Measurements from ENCODE around the gene CADM2.
"Not testable (repeated sequence)": the region's sequence is repeated elsewhere in the genome, so short reads cannot be mapped to it uniquely, and the experiment has no call there.

CADM2 gene

DNA sequence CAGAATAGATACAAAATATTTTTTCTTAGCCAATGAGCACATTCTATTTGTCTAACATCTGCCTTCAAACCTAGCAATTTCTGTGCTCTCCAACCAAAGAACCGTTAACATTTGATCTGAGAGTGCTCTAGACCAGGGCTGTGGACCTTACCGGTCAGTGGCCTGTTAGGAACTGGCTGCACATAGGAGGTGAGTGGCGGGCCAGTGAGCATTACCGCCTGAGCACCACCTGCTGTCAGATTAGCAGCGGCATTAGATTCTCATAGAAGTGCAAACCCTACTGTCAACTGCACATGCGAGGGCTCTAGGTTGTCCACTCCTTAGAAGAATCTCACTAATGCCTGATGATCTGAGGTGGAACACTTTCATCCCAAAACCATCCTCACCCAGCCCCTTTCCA is 131.7 kb downstream of the CADM2 start:
- Histone ChIP-seq H3K9me3 (ENCODE audit: low read length) (no peaks in the 10 kb centered on the region), H3K9ac (ENCODE audit: low read length) (no peak overlapping the region), H3K27ac (ENCODE audit: low read depth, low read length) (no peak overlapping the region), H3K4me1 (ENCODE audit: insufficient read depth, low read length) (no peaks in the 10 kb centered on the region), H3K4me3 (ENCODE audit: low read depth in 1 of 2, low read length in 2 of 2) (no peak overlapping the region), H3K36me3 (ENCODE audit: insufficient read depth, low read length) (no peaks in the 10 kb centered on the region), H3K27me3 (ENCODE audit: control insufficient read depth in 1 of 2, insufficient read depth in 2 of 2, low read length in 2 of 2) (no peaks in the 10 kb centered on the region)

- H3K4me1 ChIP-seq (ENCODE audit: insufficient read depth, low read length): no peaks in the 10 kb centered on the region
Observed at GRCh38 chr3:85100316-85100715, 141.5 kb downstream of the CADM2 start.

GRCh38 chr3:85102781-85103180 is 144.0 kb downstream of the CADM2 start:
- Histone ChIP-seq H3K4me3 (ENCODE audit: low read depth in 1 of 2, low read length in 2 of 2) (no peak overlapping the region), H3K9me3 (ENCODE audit: low read length) (no peaks in the 10 kb centered on the region), H3K27me3 (ENCODE audit: control insufficient read depth in 1 of 2, insufficient read depth in 2 of 2, low read length in 2 of 2) (no peaks in the 10 kb centered on the region), H3K27ac (ENCODE audit: low read depth, low read length) (no peak overlapping the region), H3K36me3 (ENCODE audit: insufficient read depth, low read length) (no peaks in the 10 kb centered on the region), H3K4me1 (ENCODE audit: insufficient read depth, low read length) (no peaks in the 10 kb centered on the region), H3K9ac (ENCODE audit: low read length) (no peak overlapping the region)

More at GRCh38 chr3:85100316-85100715, 141.5 kb downstream of the CADM2 start:
- no peak overlapping the region for H3K27ac ChIP-seq (ENCODE audit: low read depth, low read length)
- no peak overlapping the region for H3K9ac ChIP-seq (ENCODE audit: low read length)
- no peaks in the 10 kb centered on the region for H3K27me3 ChIP-seq (ENCODE audit: control insufficient read depth in 1 of 2, insufficient read depth in 2 of 2, low read length in 2 of 2)
- H3K4me3 ChIP-seq (ENCODE audit: low read depth in 1 of 2, low read length in 2 of 2): no peak overlapping the region
- no peaks in the 10 kb centered on the region for H3K36me3 ChIP-seq (ENCODE audit: insufficient read depth, low read length)
- no peaks in the 10 kb centered on the region for H3K9me3 ChIP-seq (ENCODE audit: low read length)

DNA sequence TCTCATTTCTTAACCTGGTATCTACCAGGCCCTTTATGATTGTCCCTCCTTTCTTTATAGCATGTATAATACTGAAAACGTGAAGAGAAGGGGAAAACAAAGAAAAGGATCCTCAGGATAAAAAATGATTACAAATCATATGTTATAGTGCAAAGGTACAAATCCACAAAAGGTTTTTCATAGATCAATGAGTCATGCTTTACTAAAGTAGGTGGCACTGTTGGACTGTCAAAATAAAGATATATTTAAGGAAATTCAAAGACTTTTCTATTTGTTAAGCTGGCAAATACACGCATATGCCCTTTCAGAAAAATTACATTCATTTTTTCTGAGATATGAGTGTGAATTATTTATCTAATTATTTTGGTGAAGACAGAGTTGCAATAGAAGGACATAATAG is 151.6 kb downstream of the CADM2 start:
- no peak overlapping the region for H3K27ac ChIP-seq (ENCODE audit: low read depth, low read length)
- H3K36me3 ChIP-seq (ENCODE audit: insufficient read depth, low read length): no peaks in the 10 kb centered on the region

GRCh38 chr3:85120879-85121278 is 162.1 kb downstream of the CADM2 start:
- Histone ChIP-seq H3K4me3 (ENCODE audit: low read depth in 1 of 2, low read length in 2 of 2) (no peak overlapping the region), H3K9me3 (ENCODE audit: low read length) (no peaks in the 10 kb centered on the region), H3K9ac (ENCODE audit: low read length) (no peak overlapping the region), H3K4me1 (ENCODE audit: insufficient read depth, low read length) (no peaks in the 10 kb centered on the region), H3K27me3 (ENCODE audit: control insufficient read depth in 1 of 2, insufficient read depth in 2 of 2, low read length in 2 of 2) (no peaks in the 10 kb centered on the region), H3K36me3 (ENCODE audit: insufficient read depth, low read length) (no peaks in the 10 kb centered on the region), H3K27ac (ENCODE audit: low read depth, low read length) (no peak overlapping the region)

More for the DNA sequence above, 151.6 kb downstream of the CADM2 start:
- Histone ChIP-seq H3K27me3 (ENCODE audit: control insufficient read depth in 1 of 2, insufficient read depth in 2 of 2, low read length in 2 of 2) (no peaks in the 10 kb centered on the region), H3K4me3 (ENCODE audit: low read depth in 1 of 2, low read length in 2 of 2) (no peak overlapping the region), H3K9me3 (ENCODE audit: low read length) (no peaks in the 10 kb centered on the region), H3K9ac (ENCODE audit: low read length) (no peak overlapping the region), H3K4me1 (ENCODE audit: insufficient read depth, low read length) (no peaks in the 10 kb centered on the region)

- not testable (repeated sequence) for H3K4me1 ChIP-seq (ENCODE audit: insufficient read depth, low read length); H3K36me3 ChIP-seq (ENCODE audit: insufficient read depth, low read length); H3K4me3 ChIP-seq (ENCODE audit: low read depth in 1 of 2, low read length in 2 of 2); H3K9me3 ChIP-seq (ENCODE audit: low read length); H3K9ac ChIP-seq (ENCODE audit: low read length); H3K27me3 ChIP-seq (ENCODE audit: control insufficient read depth in 1 of 2, insufficient read depth in 2 of 2, low read length in 2 of 2); H3K27ac ChIP-seq (ENCODE audit: low read depth, low read length)
Observed at GRCh38 chr3:85132864-85133263, 174.1 kb downstream of the CADM2 start.

GRCh38 chr3:85133691-85134420 is 175.1 kb downstream of the CADM2 start:
- H3K27me3 ChIP-seq (ENCODE audit: control insufficient read depth in 1 of 2, insufficient read depth in 2 of 2, low read length in 2 of 2); H3K4me3 ChIP-seq (ENCODE audit: low read depth in 1 of 2, low read length in 2 of 2); H3K9me3 ChIP-seq (ENCODE audit: low read length); H3K27ac ChIP-seq (ENCODE audit: low read depth, low read length); H3K4me1 ChIP-seq (ENCODE audit: insufficient read depth, low read length); H3K9ac ChIP-seq (ENCODE audit: low read length); H3K36me3 ChIP-seq (ENCODE audit: insufficient read depth, low read length): not testable (repeated sequence)

- Histone ChIP-seq H3K27me3 (ENCODE audit: control insufficient read depth in 1 of 2, insufficient read depth in 2 of 2, low read length in 2 of 2) (no peaks in the 10 kb centered on the region), H3K9me3 (ENCODE audit: low read length) (no peaks in the 10 kb centered on the region), H3K4me3 (ENCODE audit: low read depth in 1 of 2, low read length in 2 of 2) (no peak overlapping the region), H3K9ac (ENCODE audit: low read length) (no peak overlapping the region), H3K4me1 (ENCODE audit: insufficient read depth, low read length) (no peaks in the 10 kb centered on the region), H3K36me3 (ENCODE audit: insufficient read depth, low read length) (no peaks in the 10 kb centered on the region), H3K27ac (ENCODE audit: low read depth, low read length) (no peak overlapping the region)
Observed at GRCh38 chr3:85142626-85143025, 183.8 kb downstream of the CADM2 start.

- no peaks in the 10 kb centered on the region for H3K4me1 ChIP-seq (ENCODE audit: insufficient read depth, low read length)
- no peak overlapping the region for H3K4me3 ChIP-seq (ENCODE audit: low read depth in 1 of 2, low read length in 2 of 2)
- H3K27ac ChIP-seq (ENCODE audit: low read depth, low read length): no peak overlapping the region
- H3K36me3 ChIP-seq (ENCODE audit: insufficient read depth, low read length): no peaks in the 10 kb centered on the region
- H3K9ac ChIP-seq (ENCODE audit: low read length): no peak overlapping the region
- H3K9me3 ChIP-seq (ENCODE audit: low read length): no peaks in the 10 kb centered on the region
- H3K27me3 ChIP-seq (ENCODE audit: control insufficient read depth in 1 of 2, insufficient read depth in 2 of 2, low read length in 2 of 2): no peaks in the 10 kb centered on the region
Observed at GRCh38 chr3:85148036-85148435, 189.2 kb downstream of the CADM2 start.

DNA sequence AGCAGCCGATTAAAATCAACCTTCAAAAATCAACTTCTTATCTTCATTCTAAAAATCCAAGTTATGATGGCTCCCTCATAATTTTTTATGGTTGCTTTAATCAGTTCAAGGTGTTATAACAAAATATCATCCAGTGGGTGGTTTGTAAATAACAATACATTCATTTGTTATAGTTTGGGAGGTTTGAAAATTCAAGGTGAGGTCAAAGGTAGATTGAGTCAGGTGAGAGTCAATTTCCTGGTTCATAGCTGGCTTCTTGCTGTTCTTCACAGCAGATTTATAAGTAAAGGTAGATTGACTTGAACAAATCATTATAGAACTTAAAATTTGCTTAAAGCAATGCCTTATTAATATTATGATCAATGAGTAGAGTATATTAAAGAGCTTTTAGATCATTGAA is 192.8 kb downstream of the CADM2 start:
- no peaks in the 10 kb centered on the region for H3K4me1 ChIP-seq (ENCODE audit: insufficient read depth, low read length)
- H3K36me3 ChIP-seq (ENCODE audit: insufficient read depth, low read length): no peaks in the 10 kb centered on the region
- no peak overlapping the region for H3K27ac ChIP-seq (ENCODE audit: low read depth, low read length)
- H3K9ac ChIP-seq (ENCODE audit: low read length): no peak overlapping the region
- H3K9me3 ChIP-seq (ENCODE audit: low read length): no peaks in the 10 kb centered on the region
- no peak overlapping the region for H3K4me3 ChIP-seq (ENCODE audit: low read depth in 1 of 2, low read length in 2 of 2)
- H3K27me3 ChIP-seq (ENCODE audit: control insufficient read depth in 1 of 2, insufficient read depth in 2 of 2, low read length in 2 of 2): no peaks in the 10 kb centered on the region

DNA sequence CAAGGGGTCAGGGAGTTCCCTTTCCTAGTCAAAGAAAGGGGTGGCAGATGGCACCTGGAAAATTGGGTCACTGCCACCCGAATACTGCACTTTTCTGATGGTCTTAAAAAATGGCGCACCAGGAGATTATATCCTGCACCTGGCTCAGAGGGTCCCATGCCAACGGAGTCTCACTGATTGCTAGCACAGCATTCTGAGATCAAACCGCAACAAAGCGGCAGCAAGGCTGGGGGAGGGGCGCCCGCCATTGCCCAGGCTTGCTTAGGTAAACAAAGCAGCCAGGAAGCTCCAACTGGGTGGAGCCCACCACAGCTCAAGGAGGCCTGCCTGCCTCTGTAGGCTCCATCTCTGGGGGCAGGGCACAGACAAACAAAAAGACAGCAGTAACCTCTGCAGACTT is 194.5 kb downstream of the CADM2 start:
- not testable (repeated sequence) for H3K4me3 ChIP-seq (ENCODE audit: low read depth in 1 of 2, low read length in 2 of 2); H3K27me3 ChIP-seq (ENCODE audit: control insufficient read depth in 1 of 2, insufficient read depth in 2 of 2, low read length in 2 of 2); H3K9ac ChIP-seq (ENCODE audit: low read length); H3K9me3 ChIP-seq (ENCODE audit: low read length); H3K4me1 ChIP-seq (ENCODE audit: insufficient read depth, low read length); H3K36me3 ChIP-seq (ENCODE audit: insufficient read depth, low read length); H3K27ac ChIP-seq (ENCODE audit: low read depth, low read length)

DNA sequence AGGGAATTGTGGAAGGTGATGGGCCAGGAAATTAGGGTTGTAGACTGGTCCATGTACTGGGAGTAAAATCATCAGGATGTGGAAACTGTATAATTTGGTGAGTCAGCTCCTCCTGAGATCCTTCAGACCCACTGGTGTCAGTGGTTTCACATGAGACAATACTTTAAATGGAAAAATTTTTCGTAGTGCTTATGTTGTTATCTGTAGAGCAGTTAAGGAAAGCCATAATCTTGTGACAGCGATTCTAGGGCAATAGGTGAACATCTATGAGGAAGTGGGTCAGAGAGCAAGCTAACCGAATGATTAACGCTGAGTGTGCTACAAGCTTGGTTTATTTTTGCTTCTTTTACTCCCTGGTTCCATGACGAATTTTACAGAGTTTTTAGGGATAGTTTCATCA is 200.6 kb downstream of the CADM2 start:
- Histone ChIP-seq H3K4me1 (ENCODE audit: insufficient read depth, low read length) (no peaks in the 10 kb centered on the region), H3K36me3 (ENCODE audit: insufficient read depth, low read length) (no peaks in the 10 kb centered on the region), H3K27me3 (ENCODE audit: control insufficient read depth in 1 of 2, insufficient read depth in 2 of 2, low read length in 2 of 2) (no peaks in the 10 kb centered on the region), H3K4me3 (ENCODE audit: low read depth in 1 of 2, low read length in 2 of 2) (no peak overlapping the region), H3K27ac (ENCODE audit: low read depth, low read length) (no peak overlapping the region), H3K9me3 (ENCODE audit: low read length) (no peaks in the 10 kb centered on the region), H3K9ac (ENCODE audit: low read length) (no peak overlapping the region)

All from muscle layer of colon (tissue), 2 donors.